ENCODE results near the gene BRSK2. TPM values are rescaled to one million over a fixed set of nuclear protein-coding genes. Genes with fewer than 3 reads are reported as not detected.
A peak's percentile ranks its signal among the peaks of the same experiment; 100 is the strongest.

BRSK2 gene
- total and polyA plus RNA-seq, 9 of the 15 experiments (the other 6 are each of a cell fraction or from before 2014, with no cell fraction given), result 0.06 to 0.52 (median 0.18) TPM; not detected in 5

GRCh38 chr11:1351278-1351937 lies 38.3 kb upstream of the BRSK2 start (continued):
- TF ChIP-seq SMAD3 (CRISPR knock-in tag; conservative IDR thresholded peaks at IDR 0.05) (no peak), PPARD (CRISPR knock-in tag; IDR thresholded peaks at IDR 0.05) (no peak), VEZF1 (CRISPR knock-in tag; IDR thresholded peaks at IDR 0.05) (peak; percentile 46), ZNF165 (CRISPR knock-in tag; IDR thresholded peaks at IDR 0.05; ENCODE audit: borderline replicate concordance) (no peak), SLC30A9 (CRISPR knock-in tag; IDR thresholded peaks at IDR 0.05) (no peak), HIVEP1 (CRISPR knock-in tag; IDR thresholded peaks at IDR 0.05) (no peak), E2F6 (IDR thresholded peaks at IDR 0.05; ENCODE audit: borderline replicate concordance in 1 of 2, extremely low read depth in 1 of 2, insufficient read depth in 1 of 2, insufficient read length in 1 of 2, low read depth in 1 of 2, low read length in 1 of 2, poor library complexity in 1 of 2, severe bottlenecking in 1 of 2) (no peak), NFRKB (IDR thresholded peaks at IDR 0.05; ENCODE audit: low read depth) (no peak), ZNF407 (IDR thresholded peaks at IDR 0.05; ENCODE audit: low read depth) (no peak), BCL6 (CRISPR knock-in tag; IDR thresholded peaks at IDR 0.05) (no peak), TSC22D4 (tag; IDR thresholded peaks at IDR 0.05) (no peak), HDAC3 (IDR thresholded peaks at IDR 0.05; ENCODE audit: borderline replicate concordance, partially characterized antibody) (no peak), YY1 (IDR thresholded peaks at IDR 0.05; ENCODE audit: borderline replicate concordance in 1 of 3, control insufficient read depth in 1 of 3, extremely low read depth in 1 of 3, insufficient read depth in 3 of 3, insufficient read length in 1 of 3, insufficient replicate concordance in 2 of 3, low read depth in 1 of 3, low read length in 2 of 3) (peak in 1 of 3 experiments; percentile 41)

All from K562 (cell line).